CD4-positive, alpha-beta T cell treated with Interleukin-10 for 1 hour (primary cell): ENCODE results near the gene GLG1.
"Not testable (repeated sequence)": the region's sequence is repeated elsewhere in the genome, so short reads cannot be mapped to it uniquely, and the experiment has no call there.

ENCODE experiments used
- DNase-seq: peaks from one replicate; pipeline ENCODE4 v3.0.0-alpha.2; 2020

The GLG1 gene

DNA sequence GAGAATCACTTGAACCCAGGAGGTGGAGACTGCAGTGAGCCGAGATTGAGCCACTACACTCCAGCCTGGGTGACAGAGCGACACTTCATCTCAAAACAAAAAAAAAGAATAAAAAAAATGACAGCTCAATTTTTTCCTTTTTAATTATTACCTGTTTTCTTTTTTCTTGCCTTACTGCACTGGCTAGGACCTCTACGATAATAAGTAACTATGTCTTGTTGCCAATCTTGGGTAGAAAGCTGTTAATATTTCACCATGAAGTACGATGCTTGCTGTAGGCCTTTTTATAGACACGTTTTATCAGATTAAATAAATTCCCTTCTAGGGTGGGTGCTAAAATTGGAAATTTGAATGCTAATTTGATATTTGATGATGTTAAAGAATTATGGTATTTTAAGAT lies 82.8 kb downstream of the GLG1 start:
- no peak for DNase-seq

GRCh38 chr16:74523706-74524105 lies 83.2 kb downstream of the GLG1 start:
- not testable (repeated sequence) for DNase-seq

DNA sequence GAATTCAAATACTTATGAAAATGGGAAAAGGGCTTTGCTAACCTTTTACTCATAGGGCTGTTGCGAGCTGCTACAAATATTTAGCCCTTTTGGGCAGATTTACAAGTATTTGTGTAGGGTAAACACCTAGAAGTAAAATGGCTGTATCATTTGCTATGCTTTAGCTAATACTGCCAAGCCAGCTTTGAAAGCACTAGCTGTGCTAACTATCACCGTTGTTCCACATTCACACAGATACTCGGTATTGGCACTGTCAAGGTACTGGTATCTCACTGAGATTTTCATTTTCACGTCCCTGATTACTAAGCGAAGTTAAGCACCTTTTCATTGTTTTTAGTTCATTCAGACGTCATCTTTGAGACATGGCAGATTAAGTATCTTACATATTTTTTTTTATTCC lies 84.8 kb downstream of the GLG1 start:
- no peak for DNase-seq

DNA sequence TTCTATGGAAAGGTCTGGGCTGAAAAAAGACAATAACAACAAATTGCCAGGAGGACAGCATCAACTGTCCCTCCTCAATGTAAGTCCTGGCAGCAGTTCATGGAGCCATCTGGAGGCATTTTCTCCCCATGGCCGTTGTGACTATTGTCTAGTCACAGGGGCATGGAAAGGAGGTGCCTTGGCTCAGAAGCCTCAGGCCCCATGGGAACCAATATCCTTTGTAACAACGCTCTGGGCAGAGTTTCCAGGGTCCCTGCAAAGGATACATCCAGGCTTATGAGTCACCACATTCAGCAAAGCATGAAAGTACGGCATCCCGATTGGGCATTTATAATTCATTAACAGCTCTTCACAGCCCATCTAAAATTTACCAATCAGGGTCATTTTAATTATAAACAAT lies 85.2 kb downstream of the GLG1 start:
- DNase-seq, result no peak

DNA sequence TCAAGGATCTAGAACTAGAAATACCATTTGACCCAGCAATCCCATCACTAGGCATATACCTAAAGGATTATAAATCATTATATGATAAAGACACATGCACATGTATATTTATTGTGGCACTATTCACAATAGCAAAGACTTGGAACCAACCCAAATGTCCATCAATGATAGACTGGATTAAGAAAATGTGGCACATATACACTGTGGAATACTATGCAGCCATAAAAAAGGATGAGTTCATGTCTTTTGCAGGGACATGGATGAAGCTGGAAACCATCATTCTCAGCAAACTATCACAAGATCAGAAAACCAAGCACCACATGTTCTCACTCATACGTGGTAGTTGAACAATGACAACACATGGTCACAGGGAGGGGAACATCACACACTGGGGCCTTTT lies 88.0 kb downstream of the GLG1 start:
- not testable (repeated sequence) for DNase-seq

DNA sequence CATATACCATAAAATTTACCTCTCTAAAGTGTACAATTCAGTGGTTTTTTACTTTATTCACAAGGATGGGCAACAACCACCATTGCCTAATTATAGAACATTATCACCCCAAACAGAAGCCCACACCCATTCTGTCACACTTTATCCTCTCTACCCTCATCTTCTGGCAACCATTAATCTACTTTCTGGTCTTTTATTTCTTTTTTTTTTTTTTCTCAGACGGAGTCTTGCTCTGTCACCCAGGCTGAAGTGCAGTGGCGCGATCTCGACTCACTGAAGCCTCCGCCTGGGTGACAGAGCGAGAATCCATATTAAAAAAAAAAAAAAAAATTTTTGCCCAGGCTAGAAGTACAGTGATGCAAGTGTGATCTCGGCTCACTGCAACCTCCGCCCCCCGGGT lies 95.0 kb downstream of the GLG1 start:
- DNase-seq, result no peak

- DNase-seq, result no peak
Observed at GRCh38 chr16:74505011-74505410, 101.9 kb downstream of the GLG1 start.

- DNase-seq, result no peak
Observed at GRCh38 chr16:74503412-74503811, 103.5 kb downstream of the GLG1 start.

DNA sequence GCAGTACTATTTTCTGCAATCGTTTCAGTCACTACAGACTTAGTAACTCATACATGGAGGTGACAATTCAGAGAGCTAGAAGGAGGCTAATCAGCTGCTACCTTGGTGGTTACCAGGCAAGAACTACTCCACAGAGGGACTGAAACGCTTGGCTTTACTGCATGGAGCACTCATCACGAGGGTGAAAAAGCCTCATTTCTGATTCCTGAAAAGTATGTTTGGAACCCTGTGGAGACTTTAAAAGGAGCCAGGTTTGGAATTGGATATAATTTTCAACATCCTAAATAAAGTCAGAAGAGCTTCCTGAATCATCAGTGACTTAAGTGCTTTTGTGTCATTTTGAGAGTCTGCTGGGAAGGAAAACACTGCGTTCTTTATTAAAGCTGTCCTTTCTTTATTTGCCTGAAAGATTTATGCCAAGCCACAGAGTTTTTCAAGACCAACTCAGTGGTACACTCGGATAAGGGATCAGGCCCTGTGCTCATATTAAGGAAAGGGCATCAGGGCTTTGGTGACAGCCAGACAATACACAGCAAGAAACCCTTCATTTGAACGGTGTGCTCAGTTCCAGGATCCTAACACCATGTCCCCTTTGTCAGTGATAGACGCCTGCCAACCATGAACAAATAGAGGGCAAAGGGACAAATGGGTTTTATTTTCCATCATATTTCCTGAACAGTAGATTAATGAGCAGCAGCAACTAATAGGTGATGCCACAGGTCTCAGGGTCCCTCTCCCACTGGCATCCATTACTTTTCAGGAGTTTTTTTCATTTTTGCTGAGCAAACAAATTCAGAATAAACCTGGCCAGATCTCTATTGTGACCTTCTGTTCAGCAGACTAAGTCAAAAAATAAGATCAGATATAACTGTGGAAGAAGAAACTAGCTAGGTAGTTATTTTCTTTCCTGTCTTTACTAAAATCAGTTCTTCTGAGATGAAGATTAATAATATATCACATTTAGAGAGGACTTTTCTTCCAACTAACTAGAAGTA lies 105.1 kb downstream of the GLG1 start:
- DNase-seq, result no peak

DNA sequence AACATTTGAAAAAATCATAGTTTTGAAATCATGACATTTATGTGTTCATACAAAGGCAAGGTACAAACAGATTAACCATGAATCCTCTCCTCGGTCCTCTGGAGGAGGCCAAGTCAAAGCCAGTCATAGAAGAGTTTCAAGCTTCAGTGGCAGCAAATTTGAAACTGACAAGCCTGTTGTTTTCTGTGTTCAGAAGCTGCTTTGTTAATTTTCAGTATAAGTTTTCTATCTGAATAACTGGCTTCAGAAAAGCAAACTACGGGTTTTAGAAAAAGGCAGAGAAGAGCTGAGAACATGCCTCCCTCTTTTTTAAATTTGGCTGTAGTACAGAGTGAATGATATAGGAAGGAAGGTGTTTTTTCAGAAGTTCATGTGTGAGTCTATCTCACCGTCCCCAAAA lies 106.0 kb downstream of the GLG1 start:
- DNase-seq, result no peak

DNA sequence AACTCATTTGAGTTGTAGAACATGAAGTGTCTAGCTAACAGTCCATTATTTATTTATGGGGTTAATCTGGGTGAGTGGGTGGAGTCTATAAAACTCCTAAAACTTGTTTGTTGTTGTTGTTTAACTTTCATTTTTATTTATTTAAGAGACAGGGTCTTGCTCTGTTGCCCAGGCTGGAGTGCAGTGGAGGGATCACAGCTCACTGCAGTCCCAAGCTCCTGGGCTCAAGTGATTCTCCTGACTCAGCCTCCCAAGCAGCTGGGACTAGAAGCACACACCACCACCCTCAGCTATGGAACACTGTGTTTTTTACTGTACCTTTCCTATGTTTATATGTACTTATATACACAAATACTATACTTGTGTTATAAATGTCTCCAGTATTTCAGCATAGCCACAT lies 107.8 kb downstream of the GLG1 start:
- DNase-seq, result no peak

DNA sequence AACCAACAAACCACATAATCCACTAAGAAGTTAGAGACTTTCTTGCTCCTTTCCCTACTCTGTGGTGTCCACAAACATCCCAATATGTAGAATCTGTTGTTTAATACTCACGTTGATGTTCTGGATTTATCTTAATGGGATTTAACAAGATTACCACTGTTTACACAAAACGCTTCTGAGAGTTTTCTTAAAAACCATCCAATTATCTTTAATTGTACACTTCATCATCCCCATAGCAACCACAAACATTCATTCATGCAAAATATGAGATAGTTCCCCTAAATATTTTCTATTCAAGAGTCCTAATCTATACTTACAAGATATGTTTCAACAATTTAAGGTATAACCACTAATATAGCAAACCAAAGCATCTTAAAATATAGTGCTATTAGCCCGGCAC lies 109.2 kb downstream of the GLG1 start:
- no peak for DNase-seq

- no peak for DNase-seq
Observed at GRCh38 chr16:74496054-74496453, 110.9 kb downstream of the GLG1 start.

DNA sequence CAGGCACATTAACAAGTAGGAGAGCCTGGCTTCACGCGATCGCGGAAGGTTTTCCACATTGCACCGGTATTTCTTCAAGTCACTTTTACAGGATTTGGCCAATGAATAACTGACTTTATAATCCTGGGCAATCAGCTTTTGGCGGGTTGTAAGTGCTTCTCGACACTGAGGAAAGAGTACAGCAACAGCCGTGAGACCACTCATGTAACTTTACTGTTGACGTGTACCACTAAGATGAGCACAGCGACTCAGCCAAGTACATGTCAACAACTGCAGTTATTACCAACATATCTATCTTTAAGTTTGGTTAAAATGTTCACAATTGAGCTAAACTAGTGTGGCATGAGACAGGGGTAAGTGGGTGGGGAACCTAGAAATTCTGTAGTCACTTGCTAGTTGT lies 113.9 kb downstream of the GLG1 start:
- DNase-seq, result no peak

- no peak for DNase-seq
Observed at GRCh38 chr16:74487634-74488495, 119.0 kb downstream of the GLG1 start.

DNA sequence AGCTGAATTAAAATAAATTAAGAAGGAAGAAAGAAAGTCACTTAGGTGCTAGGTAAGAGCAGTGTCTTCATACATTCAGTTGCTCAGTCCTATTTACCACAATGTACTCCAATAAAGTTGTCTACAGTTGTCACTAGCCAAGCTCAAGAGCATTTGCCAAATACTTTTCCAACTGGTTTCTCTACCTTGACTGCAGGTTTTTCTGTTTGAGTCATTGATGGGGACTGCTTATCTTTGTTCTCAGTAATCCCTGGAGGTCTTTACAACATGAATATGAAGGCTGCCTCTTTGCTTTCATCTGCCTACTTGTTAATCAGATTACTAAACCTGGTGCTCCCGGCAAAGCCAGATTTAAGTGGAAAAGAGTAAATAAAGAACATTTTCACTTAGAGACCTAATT lies 121.0 kb downstream of the GLG1 start:
- DNase-seq, result no peak

- DNase-seq, result no peak
Observed at GRCh38 chr16:74480150-74481029, 126.5 kb downstream of the GLG1 start.

DNA sequence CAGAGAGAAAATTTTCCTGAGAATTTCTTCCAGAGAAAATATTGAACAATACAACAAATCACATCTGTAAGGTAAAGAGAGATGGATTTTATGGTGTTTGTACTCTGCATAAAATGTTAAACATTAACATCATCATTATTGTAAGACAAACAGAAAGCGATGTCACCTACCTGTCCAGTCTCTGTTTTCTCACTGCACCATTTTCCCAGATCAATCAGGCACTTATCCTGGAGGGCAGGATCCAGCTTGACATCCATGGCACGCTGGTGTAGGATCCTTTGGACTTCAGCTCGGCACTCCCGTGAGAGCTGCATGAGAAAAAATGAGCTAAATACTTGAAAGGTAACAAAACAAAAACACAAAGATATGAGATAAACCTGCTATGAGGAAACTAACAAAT lies 129.7 kb downstream of the GLG1 start:
- no peak for DNase-seq

- DNase-seq, result no peak
Observed at GRCh38 chr16:74474416-74474815, 132.5 kb downstream of the GLG1 start.

GRCh38 chr16:74472540-74472939 lies 134.4 kb downstream of the GLG1 start:
- no peak for DNase-seq

- DNase-seq, result no peak
Observed at GRCh38 chr16:74472010-74472409, 134.9 kb downstream of the GLG1 start.

GRCh38 chr16:74469946-74470478 lies 136.9 kb downstream of the GLG1 start:
- DNase-seq, result no peak
